Body of pancreas (tissue), 4 donors: ENCODE data around the gene TAGAP. TPM values are rescaled to one million over a fixed set of nuclear protein-coding genes. Genes with fewer than 3 reads are reported as not detected.

ENCODE experiments used
- ATAC-seq: fragments of 150-250 bp; one replicate; pipeline ENCODE4 v1.9.1; 2016
- DNase-seq, 4 donors: peaks; one replicate each; pipeline ENCODE4 v3.0.0-alpha.2; 2019
- H3K27ac ChIP-seq, 4 donors: fragments of 200-600 bp; sonication (generic); 1 replicate in 3 of 4; 2 replicates in 1 of 4; pipeline versions ENCODE4 v1.5.1 to v1.6.1; 2016 to 2019; ENCODE audit warnings: mild to moderate bottlenecking in 1 of 4, mixed read lengths in 1 of 4, moderate library complexity in 1 of 4
- H3K27me3 ChIP-seq, 2 donors: fragments of 200-600 bp; sonication (generic); one replicate each; pipeline ENCODE4 v1.6.0; 2016; ENCODE audit warnings: mild to moderate bottlenecking in 1 of 2
- H3K36me3 ChIP-seq, 2 donors: fragments of 200-600 bp; sonication (generic); replicated peaks in 1 of 2; 2 replicates each; pipeline ENCODE4 v1.5.1; 2016; ENCODE audit warnings: low read depth in 2 of 2; ENCODE audit not compliant: insufficient read depth in 1 of 2
- H3K4me1 ChIP-seq: fragments of 200-600 bp; sonication (generic); one replicate; pipeline ENCODE4 v1.6.0; 2016
- H3K4me3 ChIP-seq, 2 donors: fragments of 200-600 bp; sonication (generic); 1 replicate in 1 of 2; 2 replicates in 1 of 2; pipeline ENCODE4 v1.5.1; 2016 to 2019
- H3K9me3 ChIP-seq, 3 donors: fragments of 200-600 bp; sonication (generic); 1 replicate in 2 of 3; 2 replicates in 1 of 3; pipeline ENCODE4 v1.5.1; 2016
- CTCF ChIP-seq, 7 experiments: fragments of 450-650 bp in 4 of 7; fragments of 200-600 bp in 3 of 7; sonication (generic) in 3 of 7; IDR thresholded peaks; one replicate each; pipeline ENCODE4 v1.5.1; 2016 to 2019; ENCODE audit warnings: antibody characterized with exemption in 7 of 7
- POLR2A ChIP-seq, 3 donors: fragments of 450-650 bp; IDR thresholded peaks; one replicate each; pipeline ENCODE4 v1.6.1; 2016; ENCODE audit warnings: antibody characterized with exemption in 3 of 3, mild to moderate bottlenecking in 2 of 3
- WGBS, 2 donors: methylation state at CpG; one replicate each; pipeline ENCODE4 v1.1.5; 2017; 5-methylcytosine and 5-hydroxymethylcytosine counted together
- intact Hi-C: fragments of 100-400 bp; cut with DNase I; formaldehyde crosslinking; loops from one replicate; pipeline ENCODE4 v1.15.1; 2023
- total RNA-seq, 2 donors: library from RNA; depleted of rRNA; stranded (reverse); fragments of >200 nt; gene quantifications; one replicate each; pipeline ENCODE4 v1.1.0, GENCODE V29; 2016

Gene TAGAP
- total RNA-seq, 2 donors from 2014 or later = 0.99 to 2.3 TPM

- H3K4me1 ChIP-seq = no peaks in the 10 kb centered on the region
- intact Hi-C loops = no loop called here
- 41 to 71% methylated on average over 4 of the region's 4 CpGs for WGBS, 2 donors
- no peaks in the 10 kb centered on the region for H3K27me3 ChIP-seq
- H3K27ac ChIP-seq = no peak overlapping the region
- no peaks in the 10 kb centered on the region for H3K36me3 ChIP-seq
- no peak for ATAC-seq
- H3K9me3 ChIP-seq = no peaks in the 10 kb centered on the region
- H3K4me3 ChIP-seq = no peak overlapping the region
- DNase-seq = no peak
- TF ChIP-seq CTCF (IDR thresholded peaks at IDR 0.05) (no peak), POLR2A (IDR thresholded peaks at IDR 0.05) (no peak)
These were observed 35.6 kb upstream of the TAGAP start for GRCh38 chr6:159080217-159080976.

GRCh38 chr6:159079367-159079766 lies 34.6 kb upstream of the TAGAP start:
- Histone ChIP-seq H3K36me3 (no peaks in the 10 kb centered on the region), H3K27me3 (no peaks in the 10 kb centered on the region), H3K9me3 (no peaks in the 10 kb centered on the region), H3K4me1 (no peaks in the 10 kb centered on the region), H3K27ac (no peak overlapping the region), H3K4me3 (no peak overlapping the region)
- intact Hi-C loops = no loop called here
- 69 to 74% methylated on average over 3 of the region's 3 CpGs for WGBS, 2 donors
- TF ChIP-seq CTCF (IDR thresholded peaks at IDR 0.05) = no peak
- TF ChIP-seq POLR2A (IDR thresholded peaks at IDR 0.05) = no peak
- no peak for DNase-seq
- no peak for ATAC-seq

- WGBS, 2 donors = 74 to 75% methylated on average over 13 of the region's 13 CpGs
These were observed 32.3 kb upstream of the TAGAP start for GRCh38 chr6:159077123-159077522.

GRCh38 chr6:159075506-159076228 lies 30.9 kb upstream of the TAGAP start:
- Histone ChIP-seq H3K4me3 (no peak overlapping the region), H3K9me3 (no peaks in the 10 kb centered on the region), H3K27ac (no peak overlapping the region), H3K36me3 (no peaks in the 10 kb centered on the region), H3K4me1 (no peaks in the 10 kb centered on the region), H3K27me3 (no peaks in the 10 kb centered on the region)
- intact Hi-C loops = no loop called here
- peak in 2 of 4 donors; percentile 22 to 42 for DNase-seq
- no peak for ATAC-seq
- WGBS, 2 donors = 75 to 79% methylated on average over 12 of the region's 12 CpGs
- TF ChIP-seq CTCF (IDR thresholded peaks at IDR 0.05) (no peak), POLR2A (IDR thresholded peaks at IDR 0.05) (no peak)

More at GRCh38 chr6:159077123-159077522, 32.3 kb upstream of the TAGAP start:
- TF ChIP-seq CTCF (IDR thresholded peaks at IDR 0.05) (no peak), POLR2A (IDR thresholded peaks at IDR 0.05) (no peak)
- H3K36me3 ChIP-seq = no peaks in the 10 kb centered on the region
- no peaks in the 10 kb centered on the region for H3K9me3 ChIP-seq
- intact Hi-C loops = no loop called here
- no peaks in the 10 kb centered on the region for H3K4me1 ChIP-seq
- no peaks in the 10 kb centered on the region for H3K27me3 ChIP-seq
- no peak overlapping the region for H3K4me3 ChIP-seq
- ATAC-seq = no peak
- no peak overlapping the region for H3K27ac ChIP-seq
- no peak for DNase-seq
